ENCODE results near the gene SIRT3.
"Not testable (repeated sequence)": the region's sequence is repeated elsewhere in the genome, so short reads cannot be mapped to it uniquely, and the experiment has no call there.

SIRT3 gene

GRCh38 chr11:203056-203944 is 32.8 kb downstream of the SIRT3 start:
- no peak for DNase-seq (ENCODE audit: low read depth in 2 of 2)

- no peak for DNase-seq (ENCODE audit: low read depth in 2 of 2)
These were observed 33.7 kb downstream of the SIRT3 start for GRCh38 chr11:202490-202889.

- DNase-seq (ENCODE audit: low read depth in 2 of 2): no peak
These were observed 34.2 kb downstream of the SIRT3 start for GRCh38 chr11:201966-202365.

- DNase-seq (ENCODE audit: low read depth in 2 of 2): no peak
These were observed 35.7 kb downstream of the SIRT3 start for GRCh38 chr11:200224-201003.

- no peak for DNase-seq (ENCODE audit: low read depth in 2 of 2)
These were observed 36.4 kb downstream of the SIRT3 start for GRCh38 chr11:199782-200181.

- DNase-seq (ENCODE audit: low read depth in 2 of 2): no peak
These were observed 37.0 kb downstream of the SIRT3 start for GRCh38 chr11:199004-199581.

- no peak for DNase-seq (ENCODE audit: low read depth in 2 of 2)
These were observed 37.8 kb downstream of the SIRT3 start for GRCh38 chr11:198236-198806.

GRCh38 chr11:197741-198235 is 38.4 kb downstream of the SIRT3 start:
- DNase-seq (ENCODE audit: low read depth in 2 of 2): no peak

- DNase-seq (ENCODE audit: low read depth in 2 of 2): no peak
These were observed 39.1 kb downstream of the SIRT3 start for GRCh38 chr11:196786-197731.

GRCh38 chr11:193481-193880 is 42.7 kb downstream of the SIRT3 start:
- not testable (repeated sequence) for DNase-seq (ENCODE audit: low read depth in 2 of 2)

- not testable (repeated sequence) for DNase-seq (ENCODE audit: low read depth in 2 of 2)
These were observed 43.4 kb downstream of the SIRT3 start, which contains the start of gene SCGB1C1 for GRCh38 chr11:192674-193128. SCGB1C1 (plus strand) TSS chr11:193078; CDS start chr11:193100, 22 bp downstream.

GRCh38 chr11:191490-192478 is 44.4 kb downstream of the SIRT3 start:
- not testable (repeated sequence) for DNase-seq (ENCODE audit: low read depth in 2 of 2)

- DNase-seq (ENCODE audit: low read depth in 2 of 2): not testable (repeated sequence)
These were observed 45.6 kb downstream of the SIRT3 start for GRCh38 chr11:190546-190945.

- not testable (repeated sequence) for DNase-seq (ENCODE audit: low read depth in 2 of 2)
These were observed 46.3 kb downstream of the SIRT3 start for GRCh38 chr11:189843-190311.

- not testable (repeated sequence) for DNase-seq (ENCODE audit: low read depth in 2 of 2)
These were observed 46.9 kb downstream of the SIRT3 start for GRCh38 chr11:189200-189783.

- DNase-seq (ENCODE audit: low read depth in 2 of 2): not testable (repeated sequence)
These were observed 55.9 kb downstream of the SIRT3 start for GRCh38 chr11:180242-180641.
